Ovary (tissue), 3 donors: ENCODE data around the gene TIMM13.

Experiments used
- EP300 ChIP-seq: sonication (generic); formaldehyde crosslinking; IDR thresholded peaks from one replicate; pipeline ENCODE4 v1.6.1; 2017; ENCODE audit warnings: antibody characterized with exemption
- POLR2A ChIP-seq: fragments of 450-650 bp; IDR thresholded peaks from one replicate; pipeline ENCODE4 v1.6.1; 2017; ENCODE audit warnings: antibody characterized with exemption, mild to moderate bottlenecking, moderate library complexity
- TF ChIP-seq, protein P1 (sequence below), 3 donors: fragments of 450-650 bp in 2 of 3; fragments of 200-600 bp in 1 of 3; IDR thresholded peaks; one replicate each; pipeline versions ENCODE4 v1.5.1 to v1.8.0; 2016 to 2022; ENCODE audit warnings: antibody characterized with exemption in 3 of 3, mild to moderate bottlenecking in 1 of 3
- donor health status: DM: no; HTN: no; CAD: no.

DNA sequence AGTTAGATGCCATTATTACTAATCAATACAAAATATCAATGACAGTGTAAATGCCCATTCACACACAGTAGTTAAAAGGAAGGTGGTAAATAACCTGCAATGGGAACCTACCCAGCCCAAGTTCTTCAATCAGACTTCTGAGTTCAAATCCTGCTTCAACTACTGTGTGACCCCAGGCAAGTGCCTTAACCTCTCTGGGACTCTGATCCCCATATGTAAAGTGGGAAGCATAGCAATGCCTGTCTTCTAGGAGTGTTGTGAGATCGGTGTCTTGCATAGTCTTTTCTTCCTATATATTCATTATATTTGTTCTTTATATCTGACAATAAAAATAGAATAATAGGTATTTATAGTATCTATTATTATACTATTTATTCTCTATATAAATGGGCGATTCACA is 6.9 kb downstream of the TIMM13 start:
- TF ChIP-seq, protein P1, sequence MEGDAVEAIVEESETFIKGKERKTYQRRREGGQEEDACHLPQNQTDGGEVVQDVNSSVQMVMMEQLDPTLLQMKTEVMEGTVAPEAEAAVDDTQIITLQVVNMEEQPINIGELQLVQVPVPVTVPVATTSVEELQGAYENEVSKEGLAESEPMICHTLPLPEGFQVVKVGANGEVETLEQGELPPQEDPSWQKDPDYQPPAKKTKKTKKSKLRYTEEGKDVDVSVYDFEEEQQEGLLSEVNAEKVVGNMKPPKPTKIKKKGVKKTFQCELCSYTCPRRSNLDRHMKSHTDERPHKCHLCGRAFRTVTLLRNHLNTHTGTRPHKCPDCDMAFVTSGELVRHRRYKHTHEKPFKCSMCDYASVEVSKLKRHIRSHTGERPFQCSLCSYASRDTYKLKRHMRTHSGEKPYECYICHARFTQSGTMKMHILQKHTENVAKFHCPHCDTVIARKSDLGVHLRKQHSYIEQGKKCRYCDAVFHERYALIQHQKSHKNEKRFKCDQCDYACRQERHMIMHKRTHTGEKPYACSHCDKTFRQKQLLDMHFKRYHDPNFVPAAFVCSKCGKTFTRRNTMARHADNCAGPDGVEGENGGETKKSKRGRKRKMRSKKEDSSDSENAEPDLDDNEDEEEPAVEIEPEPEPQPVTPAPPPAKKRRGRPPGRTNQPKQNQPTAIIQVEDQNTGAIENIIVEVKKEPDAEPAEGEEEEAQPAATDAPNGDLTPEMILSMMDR (IDR thresholded peaks at IDR 0.05) = no peak
- no peak for TF ChIP-seq EP300
- no peak for TF ChIP-seq POLR2A
